ENCODE measurements around the gene LPP. TPM values are rescaled to one million over a fixed set of nuclear protein-coding genes. Genes with fewer than 3 reads are reported as not detected.

LPP gene
- total and polyA plus RNA-seq, 8 donors = 8.0 to 885 (median 305) TPM

DNA sequence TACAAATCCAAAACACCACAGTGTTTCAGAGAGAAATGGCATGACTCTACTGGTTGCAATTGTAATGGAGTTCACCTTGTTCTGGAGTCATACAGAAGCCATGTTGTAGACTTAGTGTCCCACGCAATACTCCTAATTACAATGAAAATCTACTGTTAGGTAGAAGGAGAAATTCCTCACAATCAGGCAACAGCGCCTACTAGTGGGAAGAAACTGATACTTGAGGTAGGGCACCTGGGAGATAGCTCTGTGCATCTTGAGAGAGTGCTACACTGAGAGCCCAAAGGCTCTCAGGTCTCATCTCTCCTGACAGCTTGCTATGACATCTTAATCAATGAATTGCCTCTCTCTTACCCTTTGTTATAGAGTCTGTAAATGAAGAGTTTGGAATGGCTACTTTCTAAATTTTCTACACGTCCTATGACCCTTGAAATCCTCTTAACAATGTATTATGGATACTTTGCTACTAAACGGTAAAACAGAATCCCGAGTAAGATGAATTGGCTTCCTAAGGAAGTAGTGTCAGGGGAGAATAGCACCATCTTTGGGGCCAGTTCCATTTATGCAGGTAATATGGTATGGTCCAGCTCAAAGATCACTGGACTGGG is 595.2 kb downstream of the LPP start:
- intact Hi-C loops (cut with DNase I; ENCODE audit: low total_unique reads) = no loop called here
- peaks cover 0 to 3% (median 0%) of the 10 kb centered on the region in 4 donors for H3K36me3 ChIP-seq
- H3K4me1 ChIP-seq = peaks cover 0 to 13% (median 0%) of the 10 kb centered on the region in 4 donors
- H3K4me3 ChIP-seq = no peak overlapping the region
- TF ChIP-seq, protein P1, sequence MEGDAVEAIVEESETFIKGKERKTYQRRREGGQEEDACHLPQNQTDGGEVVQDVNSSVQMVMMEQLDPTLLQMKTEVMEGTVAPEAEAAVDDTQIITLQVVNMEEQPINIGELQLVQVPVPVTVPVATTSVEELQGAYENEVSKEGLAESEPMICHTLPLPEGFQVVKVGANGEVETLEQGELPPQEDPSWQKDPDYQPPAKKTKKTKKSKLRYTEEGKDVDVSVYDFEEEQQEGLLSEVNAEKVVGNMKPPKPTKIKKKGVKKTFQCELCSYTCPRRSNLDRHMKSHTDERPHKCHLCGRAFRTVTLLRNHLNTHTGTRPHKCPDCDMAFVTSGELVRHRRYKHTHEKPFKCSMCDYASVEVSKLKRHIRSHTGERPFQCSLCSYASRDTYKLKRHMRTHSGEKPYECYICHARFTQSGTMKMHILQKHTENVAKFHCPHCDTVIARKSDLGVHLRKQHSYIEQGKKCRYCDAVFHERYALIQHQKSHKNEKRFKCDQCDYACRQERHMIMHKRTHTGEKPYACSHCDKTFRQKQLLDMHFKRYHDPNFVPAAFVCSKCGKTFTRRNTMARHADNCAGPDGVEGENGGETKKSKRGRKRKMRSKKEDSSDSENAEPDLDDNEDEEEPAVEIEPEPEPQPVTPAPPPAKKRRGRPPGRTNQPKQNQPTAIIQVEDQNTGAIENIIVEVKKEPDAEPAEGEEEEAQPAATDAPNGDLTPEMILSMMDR (IDR thresholded peaks at IDR 0.05) = peak in 2 of 7 experiments; percentile 38 to 45
- no peak for TF ChIP-seq EP300 (IDR thresholded peaks at IDR 0.05)
- H3K27ac ChIP-seq = no peak overlapping the region
- no peaks in the 10 kb centered on the region for H3K9me3 ChIP-seq
- peak in 1 of 2 donors; percentile 34 for DNase-seq
- 77 to 91% (median 79%) methylated on average over 5 of the region's 5 CpGs for WGBS, 5 donors
- H3K27me3 ChIP-seq = no peaks in the 10 kb centered on the region

DNA sequence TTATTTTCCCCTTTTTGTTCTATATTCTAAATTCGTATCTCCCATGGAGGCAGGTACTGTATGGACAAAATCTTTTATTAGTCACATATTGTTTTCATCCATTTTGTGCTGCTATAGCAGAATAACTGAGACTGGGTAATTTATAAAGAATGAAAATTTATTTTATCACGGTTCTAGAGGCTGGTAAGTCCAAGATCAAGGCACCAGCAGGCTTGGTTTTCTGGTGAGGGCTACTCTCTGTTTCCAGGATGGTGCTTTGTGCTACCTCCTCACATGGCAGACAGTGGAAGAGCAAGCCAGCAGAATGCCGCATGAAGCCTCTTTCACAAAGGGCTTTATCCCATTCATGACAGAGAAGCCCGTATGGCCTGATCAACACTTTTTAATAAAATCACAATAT is 595.9 kb downstream of the LPP start:
- Histone ChIP-seq H3K36me3 (peaks cover 0 to 3% (median 0%) of the 10 kb centered on the region in 4 donors), H3K27me3 (no peaks in the 10 kb centered on the region), H3K4me3 (no peak overlapping the region), H3K9me3 (no peaks in the 10 kb centered on the region), H3K4me1 (peaks cover 0 to 13% (median 0%) of the 10 kb centered on the region in 4 donors), H3K27ac (no peak overlapping the region)
- TF ChIP-seq POLR2A (IDR thresholded peaks at IDR 0.05) (no peak), EP300 (IDR thresholded peaks at IDR 0.05) (no peak), POLR2AphosphoS5 (IDR thresholded peaks at IDR 0.05) (no peak)
- TF ChIP-seq, protein P1 (IDR thresholded peaks at IDR 0.05) = no peak
- intact Hi-C loops (cut with DNase I; ENCODE audit: low total_unique reads) = no loop called here
- no peak for DNase-seq
- WGBS, 5 donors = 83 to 98% (median 95%) methylated on average over 4 of the region's 4 CpGs

DNA sequence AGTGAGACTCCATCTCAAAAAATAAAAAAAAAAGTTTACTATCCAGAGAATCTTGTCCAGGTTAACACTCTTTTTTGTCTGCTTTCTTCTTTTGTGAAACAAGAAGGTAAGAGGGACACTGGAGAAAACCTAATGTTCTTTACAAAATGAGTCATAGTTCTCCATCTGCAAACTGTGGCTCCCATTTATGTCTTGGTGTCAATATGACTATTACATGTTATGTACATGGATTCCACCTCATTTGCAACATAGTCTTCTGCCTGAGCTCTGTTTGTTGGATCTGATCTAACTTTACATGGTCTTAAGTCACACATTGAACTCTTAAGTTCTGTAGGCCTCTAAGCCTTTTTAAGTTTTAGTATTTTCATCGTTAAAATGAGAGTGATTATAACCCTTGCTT is 596.7 kb downstream of the LPP start:
- no peak for DNase-seq
- Histone ChIP-seq H3K4me1 (peaks cover 0 to 7% (median 0%) of the 10 kb centered on the region in 4 donors), H3K27ac (no peak overlapping the region), H3K36me3 (peaks cover 0 to 3% (median 0%) of the 10 kb centered on the region in 4 donors), H3K9me3 (no peaks in the 10 kb centered on the region), H3K4me3 (no peak overlapping the region), H3K27me3 (no peaks in the 10 kb centered on the region)
- intact Hi-C loops (cut with DNase I; ENCODE audit: low total_unique reads) = no loop called here
- TF ChIP-seq POLR2AphosphoS5 (IDR thresholded peaks at IDR 0.05) = no peak
- TF ChIP-seq EP300 (IDR thresholded peaks at IDR 0.05) = no peak
- TF ChIP-seq, protein P1 (IDR thresholded peaks at IDR 0.05) = no peak
- no peak for TF ChIP-seq POLR2A (IDR thresholded peaks at IDR 0.05)
- WGBS, 5 donors = 86 to 97% (median 92%) methylated on average over 1 of the region's 1 CpG

DNA sequence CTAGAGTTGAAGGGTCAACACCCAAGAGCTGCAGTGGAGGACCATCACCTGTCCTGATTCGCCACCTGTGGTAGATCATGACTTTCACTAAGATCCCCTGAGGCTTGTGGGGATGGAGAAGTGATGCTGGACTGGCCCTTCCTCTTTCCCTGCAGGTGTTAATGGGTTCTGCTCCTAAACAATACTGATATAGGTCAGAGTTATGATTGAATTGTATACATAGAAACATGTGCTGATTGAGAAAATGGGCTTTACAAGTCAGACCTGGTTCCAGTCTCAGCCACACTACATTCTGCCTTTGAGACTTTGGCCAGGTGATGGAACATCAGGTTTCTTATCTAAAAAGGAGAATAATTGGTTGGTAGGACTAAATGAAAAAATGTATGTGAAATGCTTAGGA is 598.9 kb downstream of the LPP start:
- Histone ChIP-seq H3K9me3 (no peaks in the 10 kb centered on the region), H3K4me1 (no peaks in the 10 kb centered on the region), H3K27me3 (no peaks in the 10 kb centered on the region), H3K36me3 (peaks cover 0 to 3% (median 0%) of the 10 kb centered on the region in 4 donors), H3K27ac (no peak overlapping the region), H3K4me3 (no peak overlapping the region)
- intact Hi-C loops (cut with DNase I; ENCODE audit: low total_unique reads) = no loop called here
- TF ChIP-seq, protein P1 (IDR thresholded peaks at IDR 0.05) = no peak
- no peak for TF ChIP-seq POLR2AphosphoS5 (IDR thresholded peaks at IDR 0.05)
- TF ChIP-seq EP300 (IDR thresholded peaks at IDR 0.05) = no peak
- no peak for TF ChIP-seq POLR2A (IDR thresholded peaks at IDR 0.05)
- no peak for DNase-seq
- 96 to 100% (median 97%) methylated on average over 1 of the region's 1 CpG; no CpG with 5 or more reads in 1 of the 5 donors for WGBS, 5 donors

Measured in stomach (tissue), 9 donors.